OCI-LY1 (cell line): ENCODE results near the gene SIM2.
"Not testable (repeated sequence)": the region's sequence is repeated elsewhere in the genome, so short reads cannot be mapped to it uniquely, and the experiment has no call there.

Experiments
- H2AFZ ChIP-seq: fragments of 200-600 bp; sonication (generic), shearing (Covaris generic); 2 replicates; pipeline ENCODE4 v1.6.0; 2014; ENCODE audit warnings: antibody characterized with exemption, mild to moderate bottlenecking, low read length
- H3F3A ChIP-seq: fragments of 200-600 bp; sonication (generic), shearing (Covaris generic); 2 replicates; pipeline ENCODE4 v1.6.0; 2014; ENCODE audit warnings: mild to moderate bottlenecking, antibody characterized with exemption, low read length, moderate library complexity; ENCODE audit not compliant: insufficient read depth
- H3K27ac ChIP-seq: fragments of 200-600 bp; sonication (generic); 2 replicates; pipeline ENCODE4 v1.5.1; 2014; ENCODE audit warnings: low read length, mixed run types, mild to moderate bottlenecking, low read depth; ENCODE audit not compliant: poor library complexity, severe bottlenecking
- H3K27me3 ChIP-seq: fragments of 200-600 bp; sonication (generic); 2 replicates; pipeline ENCODE4 v1.6.0; 2014; ENCODE audit warnings: antibody characterized with exemption, mild to moderate bottlenecking, low read length, moderate library complexity; ENCODE audit not compliant: insufficient read depth
- H3K36me3 ChIP-seq: fragments of 200-600 bp; sonication (generic); 2 replicates; pipeline ENCODE4 v1.6.1; 2014; ENCODE audit warnings: mild to moderate bottlenecking, antibody characterized with exemption, low read length, moderate library complexity, mixed read lengths; ENCODE audit not compliant: insufficient read depth
- H3K4me1 ChIP-seq: fragments of 200-600 bp; sonication (generic); 2 replicates; pipeline ENCODE4 v1.5.1; 2014; ENCODE audit warnings: mild to moderate bottlenecking, low read length, moderate library complexity; ENCODE audit not compliant: insufficient read depth, severe bottlenecking
- H3K4me2 ChIP-seq: fragments of 200-600 bp; sonication (generic), shearing (Covaris generic); 2 replicates; pipeline ENCODE4 v1.6.1; 2014; ENCODE audit warnings: low read length
- H3K4me3 ChIP-seq: fragments of 200-600 bp; sonication (generic); 2 replicates; pipeline ENCODE4 v1.5.1; 2014; ENCODE audit warnings: low read length, low read depth, mild to moderate bottlenecking, mixed read lengths; ENCODE audit not compliant: poor library complexity, severe bottlenecking
- H3K79me2 ChIP-seq: fragments of 200-600 bp; shearing (Covaris generic); 2 replicates; pipeline ENCODE4 v1.6.1; 2016; ENCODE audit warnings: mixed run types, low read length, mixed read lengths; ENCODE audit not compliant: insufficient read depth
- H3K9ac ChIP-seq: fragments of 200-600 bp; sonication (generic), shearing (Covaris generic); 2 replicates; pipeline ENCODE4 v1.6.1; 2014; ENCODE audit warnings: mild to moderate bottlenecking, low read length, mixed read lengths
- H3K9me2 ChIP-seq: fragments of 200-600 bp; sonication (generic), shearing (Covaris generic); 2 replicates; pipeline ENCODE4 v1.6.1; 2014; ENCODE audit warnings: low read depth, mild to moderate bottlenecking, low read length, mixed read lengths
- H3K9me3 ChIP-seq: fragments of 200-600 bp; shearing (Covaris generic); 2 replicates; pipeline ENCODE4 v1.6.1; 2014; ENCODE audit warnings: low read length, mixed read lengths
- H4K20me1 ChIP-seq: fragments of 200-600 bp; sonication (generic), shearing (Covaris generic); 2 replicates; pipeline ENCODE4 v1.6.0; 2016; ENCODE audit warnings: mild to moderate bottlenecking, low read length; ENCODE audit not compliant: insufficient read depth
- EZH2 ChIP-seq: fragments of 200-600 bp; sonication (generic), shearing (Covaris generic); IDR thresholded peaks from 2 replicates; pipeline ENCODE4 v1.8.0; 2017; ENCODE audit warnings: borderline replicate concordance, mixed run types, mild to moderate bottlenecking, antibody characterized with exemption, low read length, moderate library complexity, mixed read lengths
- TF ChIP-seq, protein P1 (sequence below): fragments of 200-600 bp; sonication (generic), shearing (Covaris generic); IDR thresholded peaks from 2 replicates; pipeline ENCODE4 v1.5.1; 2017; ENCODE audit warnings: mild to moderate bottlenecking, antibody characterized with exemption, low read length, moderate library complexity, mixed read lengths

The SIM2 gene

DNA sequence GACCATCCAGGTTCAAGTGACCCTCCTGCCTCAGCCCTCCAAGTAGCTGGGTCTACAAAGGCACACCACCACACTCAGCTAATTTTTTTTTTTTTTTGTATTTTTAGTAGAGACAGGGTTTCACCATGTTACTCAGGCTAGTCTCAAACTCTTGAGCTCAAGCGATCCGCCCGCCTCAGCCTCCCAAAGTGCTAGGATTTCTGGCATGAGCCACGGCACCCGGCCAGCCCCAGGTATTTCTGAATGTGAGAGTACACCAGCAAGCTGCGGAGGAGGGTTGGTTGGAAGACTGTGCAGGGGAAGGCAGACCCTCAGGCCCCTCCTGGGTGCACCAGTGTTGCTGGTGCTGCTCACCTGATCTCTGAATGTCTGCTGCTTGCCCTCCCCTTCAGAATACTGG is 33.1 kb upstream of the SIM2 start:
- H3K27ac ChIP-seq = no peak overlapping the region
- no peak for TF ChIP-seq EZH2
- no peaks in the 10 kb centered on the region for H3K79me2 ChIP-seq
- H4K20me1 ChIP-seq = no peaks in the 10 kb centered on the region
- H3K9ac ChIP-seq = no peak overlapping the region
- H2AFZ ChIP-seq = no peak overlapping the region
- no peaks in the 10 kb centered on the region for H3K36me3 ChIP-seq
- H3F3A ChIP-seq = no peaks in the 10 kb centered on the region
- no peak overlapping the region for H3K4me3 ChIP-seq
- H3K9me2 ChIP-seq = no peaks in the 10 kb centered on the region
- no peak overlapping the region for H3K4me2 ChIP-seq
- no peaks in the 10 kb centered on the region for H3K27me3 ChIP-seq
- no peaks in the 10 kb centered on the region for H3K4me1 ChIP-seq
- H3K9me3 ChIP-seq = no peaks in the 10 kb centered on the region

DNA sequence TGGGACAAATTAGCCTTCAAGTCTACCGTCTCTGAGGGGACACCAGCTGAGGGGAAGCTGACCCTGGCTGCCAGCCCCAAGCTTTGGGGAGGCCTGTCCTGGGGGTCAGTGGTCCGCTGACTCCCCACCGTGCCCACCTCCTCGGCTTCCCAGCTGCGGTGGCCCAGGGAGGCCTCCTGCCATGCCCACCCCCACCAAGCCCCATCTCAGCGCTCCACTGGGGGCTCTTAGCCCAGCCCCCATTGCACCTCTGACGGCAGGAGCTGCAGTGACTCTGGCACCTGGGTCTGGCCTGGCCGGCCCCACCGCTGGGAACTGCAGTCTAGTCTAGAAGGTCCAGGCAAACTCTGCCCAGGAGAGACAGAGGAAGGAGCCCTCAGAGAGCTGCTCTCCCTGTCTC is 30.2 kb upstream of the SIM2 start:
- TF ChIP-seq EZH2 = no peak
- TF ChIP-seq, protein P1, sequence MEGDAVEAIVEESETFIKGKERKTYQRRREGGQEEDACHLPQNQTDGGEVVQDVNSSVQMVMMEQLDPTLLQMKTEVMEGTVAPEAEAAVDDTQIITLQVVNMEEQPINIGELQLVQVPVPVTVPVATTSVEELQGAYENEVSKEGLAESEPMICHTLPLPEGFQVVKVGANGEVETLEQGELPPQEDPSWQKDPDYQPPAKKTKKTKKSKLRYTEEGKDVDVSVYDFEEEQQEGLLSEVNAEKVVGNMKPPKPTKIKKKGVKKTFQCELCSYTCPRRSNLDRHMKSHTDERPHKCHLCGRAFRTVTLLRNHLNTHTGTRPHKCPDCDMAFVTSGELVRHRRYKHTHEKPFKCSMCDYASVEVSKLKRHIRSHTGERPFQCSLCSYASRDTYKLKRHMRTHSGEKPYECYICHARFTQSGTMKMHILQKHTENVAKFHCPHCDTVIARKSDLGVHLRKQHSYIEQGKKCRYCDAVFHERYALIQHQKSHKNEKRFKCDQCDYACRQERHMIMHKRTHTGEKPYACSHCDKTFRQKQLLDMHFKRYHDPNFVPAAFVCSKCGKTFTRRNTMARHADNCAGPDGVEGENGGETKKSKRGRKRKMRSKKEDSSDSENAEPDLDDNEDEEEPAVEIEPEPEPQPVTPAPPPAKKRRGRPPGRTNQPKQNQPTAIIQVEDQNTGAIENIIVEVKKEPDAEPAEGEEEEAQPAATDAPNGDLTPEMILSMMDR = no peak
- H3K9me3 ChIP-seq = no peaks in the 10 kb centered on the region
- H4K20me1 ChIP-seq = no peaks in the 10 kb centered on the region
- H3K4me3 ChIP-seq = no peak overlapping the region
- no peaks in the 10 kb centered on the region for H3K36me3 ChIP-seq
- H2AFZ ChIP-seq = no peak overlapping the region
- no peak overlapping the region for H3K27ac ChIP-seq
- no peaks in the 10 kb centered on the region for H3F3A ChIP-seq
- H3K4me1 ChIP-seq = no peaks in the 10 kb centered on the region
- H3K27me3 ChIP-seq = no peaks in the 10 kb centered on the region
- H3K79me2 ChIP-seq = no peaks in the 10 kb centered on the region
- H3K9ac ChIP-seq = no peak overlapping the region
- H3K4me2 ChIP-seq = no peak overlapping the region
- H3K9me2 ChIP-seq = no peaks in the 10 kb centered on the region

DNA sequence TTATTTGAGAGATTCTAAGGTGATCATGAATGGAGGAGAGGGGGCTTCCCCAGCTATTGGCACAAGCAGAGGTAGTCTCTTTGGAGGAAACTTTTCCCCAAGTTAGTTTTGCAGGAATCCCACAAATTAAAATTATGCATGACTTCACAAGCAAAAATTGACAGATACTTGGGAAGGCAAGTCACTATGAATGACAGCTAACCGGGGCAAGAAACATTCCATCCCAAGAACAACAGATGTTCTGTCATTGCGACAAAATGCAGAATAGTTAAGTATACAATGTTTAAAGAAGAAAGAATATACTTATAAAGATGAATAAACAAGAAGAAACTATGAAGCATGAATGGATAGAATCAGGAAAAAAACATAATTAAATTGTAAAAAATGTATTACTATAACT is 27.1 kb upstream of the SIM2 start:
- Histone ChIP-seq H3K36me3 (no peaks in the 10 kb centered on the region), H3K79me2 (no peaks in the 10 kb centered on the region), H3F3A (no peaks in the 10 kb centered on the region), H3K27ac (no peak overlapping the region), H2AFZ (no peak overlapping the region), H3K9me3 (no peaks in the 10 kb centered on the region), H3K9ac (no peak overlapping the region), H4K20me1 (no peaks in the 10 kb centered on the region), H3K4me1 (no peaks in the 10 kb centered on the region), H3K4me2 (no peak overlapping the region), H3K4me3 (no peak overlapping the region), H3K27me3 (no peaks in the 10 kb centered on the region), H3K9me2 (no peaks in the 10 kb centered on the region)
- TF ChIP-seq, protein P1 = no peak
- TF ChIP-seq EZH2 = no peak

DNA sequence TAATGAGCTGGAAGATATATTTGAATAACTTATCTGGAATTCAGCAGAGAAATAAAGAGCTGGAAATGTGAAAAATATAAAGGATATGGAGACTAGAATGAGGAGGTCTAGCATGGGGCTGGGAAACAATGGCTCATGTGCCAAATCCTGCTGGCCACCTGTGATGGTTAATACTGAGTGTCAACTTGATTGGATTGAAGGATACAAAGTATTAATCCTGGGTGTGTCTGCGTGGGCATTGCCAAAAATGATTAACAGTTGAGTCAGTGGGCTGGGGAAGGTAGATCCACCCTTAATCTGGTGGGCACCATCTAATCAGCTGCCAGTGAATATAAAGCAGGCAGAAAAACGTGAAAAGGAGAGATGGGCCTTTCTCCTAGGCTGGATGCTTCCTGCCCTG is 26.6 kb upstream of the SIM2 start:
- H2AFZ ChIP-seq, H3K9ac ChIP-seq, H3K36me3 ChIP-seq, H3F3A ChIP-seq, H4K20me1 ChIP-seq, H3K4me2 ChIP-seq, H3K4me3 ChIP-seq, H3K9me2 ChIP-seq, H3K27ac ChIP-seq, H3K9me3 ChIP-seq, H3K27me3 ChIP-seq, H3K4me1 ChIP-seq, H3K79me2 ChIP-seq: not testable (repeated sequence)
